ENCODE measurements around the gene PTPN14.

- no peak for TF ChIP-seq POLR2A (IDR thresholded peaks at IDR 0.05; ENCODE audit: low read length)
- TF ChIP-seq GATA1 (IDR thresholded peaks at IDR 0.05; ENCODE audit: low read depth, low read length), result no peak
Measured at GRCh38 chr1:214300149-214300780, 251.1 kb downstream of the PTPN14 start.
